NCI-H748 (cell line): Measurements from ENCODE around the gene ZSCAN23.
A peak's percentile ranks its signal among the peaks of the same experiment; 100 is the strongest.

Experiments
- DNase-seq: peaks from one replicate; lab custom pipeline; 2025; ENCODE audit not compliant: unreplicated experiment; lab: John Stamatoyannopoulos, UW

ZSCAN23 gene

GRCh38 chr6:28383235-28384142 is 59.8 kb downstream of the ZSCAN23 start:
- DNase-seq = peak; percentile 94
